ENCODE results near the gene MINDY4.

MINDY4 gene

DNA sequence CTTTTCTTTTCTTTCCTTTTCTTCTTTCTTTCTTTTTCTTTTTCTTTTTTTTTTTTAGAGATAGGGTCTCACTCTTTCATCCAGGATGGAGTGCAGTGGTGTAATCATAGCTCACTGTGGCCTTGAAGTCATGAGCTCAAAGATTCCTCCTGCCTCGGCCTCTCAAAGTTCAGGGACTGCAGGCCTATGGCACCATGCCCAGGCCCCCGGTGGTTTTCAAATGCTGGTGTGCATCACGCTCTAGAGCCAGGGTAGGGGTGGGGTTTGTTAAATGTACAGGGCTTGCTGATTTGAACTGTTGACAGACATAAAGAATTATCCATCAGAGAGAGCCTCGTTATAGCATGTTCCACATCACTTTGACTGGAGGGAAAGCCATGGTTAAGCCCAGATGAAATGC is 5.8 kb downstream of the MINDY4 start:
- no peak for DNase-seq

DNA sequence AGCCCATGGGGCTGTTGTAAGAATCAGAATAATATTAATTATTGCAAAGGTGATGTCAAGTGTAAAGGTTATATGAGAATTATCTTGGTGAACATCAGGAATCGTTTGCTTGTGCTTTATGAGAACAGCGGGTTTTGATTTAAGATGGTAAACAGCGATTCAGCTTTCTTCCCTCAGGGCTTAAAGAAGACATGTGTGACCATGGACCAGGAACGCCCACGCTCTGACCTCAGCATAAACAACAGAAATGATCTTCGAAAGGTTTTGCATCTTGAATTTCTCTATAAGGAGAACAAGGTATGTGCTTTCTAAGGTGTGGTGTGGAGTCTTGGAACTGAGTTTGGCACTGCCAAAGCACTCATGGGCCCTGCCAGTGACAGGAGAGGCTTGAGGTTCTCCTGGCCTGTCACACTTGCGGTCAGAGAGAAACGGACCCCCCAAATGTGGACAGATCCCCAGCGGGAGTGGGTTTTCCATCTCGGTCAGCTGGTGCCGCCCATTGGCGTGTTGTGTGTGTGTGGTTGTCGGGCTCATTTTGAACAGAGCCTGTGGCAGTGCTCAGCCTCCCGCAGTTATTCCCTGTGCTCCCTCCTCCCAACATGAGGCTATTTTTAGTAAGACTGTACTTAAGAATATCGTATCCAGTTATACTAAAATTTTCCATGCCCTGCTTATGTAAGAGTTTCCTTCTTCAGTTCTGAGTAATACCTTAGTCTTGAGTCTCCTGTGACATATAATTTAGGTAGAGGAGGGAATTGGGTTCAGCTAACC is 7.2 kb downstream of the MINDY4 start:
- no peak for DNase-seq

DNA sequence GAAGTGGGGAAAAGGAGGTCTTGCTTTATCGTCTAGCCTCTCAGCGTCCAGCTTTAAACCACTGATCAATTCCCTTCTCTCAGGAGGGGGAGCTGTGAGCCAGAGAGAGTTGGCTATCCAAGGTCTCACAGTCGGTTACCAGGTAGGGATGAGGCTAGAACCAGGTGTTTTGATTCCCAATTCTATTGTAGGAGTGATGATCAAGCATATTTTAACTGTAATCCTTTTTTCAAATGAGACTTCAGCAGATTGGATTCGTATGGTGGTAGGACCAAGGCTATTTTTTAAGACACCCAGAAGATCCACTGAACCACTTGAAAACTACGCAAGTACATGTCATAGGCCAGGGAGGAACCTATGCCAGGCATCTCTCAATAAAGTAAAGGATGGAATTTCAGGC is 8.4 kb downstream of the MINDY4 start:
- no peak for DNase-seq

DNA sequence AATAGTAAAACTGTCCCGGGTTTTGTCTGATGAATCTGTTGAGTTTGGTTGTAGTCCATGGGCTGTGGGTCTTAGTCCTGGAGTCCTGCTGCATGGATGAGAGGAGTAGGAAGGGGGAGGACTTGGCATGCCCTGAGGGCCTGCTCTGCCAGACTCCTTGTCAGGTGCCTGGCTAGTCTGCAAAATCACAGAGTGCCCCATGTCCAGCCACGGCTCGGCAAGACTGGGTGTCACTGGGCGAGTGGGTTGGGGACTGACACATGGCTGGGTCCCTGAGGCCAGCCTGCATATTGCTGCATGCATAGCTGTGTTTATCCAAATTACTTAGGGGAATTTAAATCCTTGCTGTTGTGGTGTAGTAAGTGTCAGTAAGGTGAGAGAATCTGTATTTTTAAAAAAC is 9.7 kb downstream of the MINDY4 start:
- no peak for DNase-seq

DNA sequence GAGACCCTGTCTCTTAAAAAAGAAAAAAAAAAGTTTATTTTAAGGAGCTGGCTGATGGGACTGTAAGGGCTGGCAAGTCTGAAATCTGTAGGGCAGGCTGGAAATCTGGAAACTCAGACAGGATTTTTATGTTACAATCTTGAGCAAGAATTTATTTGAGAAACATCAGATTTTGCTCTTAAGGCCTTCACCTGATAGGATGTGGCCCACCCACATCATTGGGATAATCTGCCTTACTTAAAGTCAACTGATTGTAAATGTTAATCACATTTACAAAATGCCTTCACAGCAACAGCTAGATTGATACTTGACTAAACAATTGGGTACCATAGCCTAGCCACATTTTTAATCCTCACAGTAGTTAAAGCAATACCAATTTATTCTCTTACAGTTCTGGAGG is 11.5 kb downstream of the MINDY4 start:
- DNase-seq = no peak

DNA sequence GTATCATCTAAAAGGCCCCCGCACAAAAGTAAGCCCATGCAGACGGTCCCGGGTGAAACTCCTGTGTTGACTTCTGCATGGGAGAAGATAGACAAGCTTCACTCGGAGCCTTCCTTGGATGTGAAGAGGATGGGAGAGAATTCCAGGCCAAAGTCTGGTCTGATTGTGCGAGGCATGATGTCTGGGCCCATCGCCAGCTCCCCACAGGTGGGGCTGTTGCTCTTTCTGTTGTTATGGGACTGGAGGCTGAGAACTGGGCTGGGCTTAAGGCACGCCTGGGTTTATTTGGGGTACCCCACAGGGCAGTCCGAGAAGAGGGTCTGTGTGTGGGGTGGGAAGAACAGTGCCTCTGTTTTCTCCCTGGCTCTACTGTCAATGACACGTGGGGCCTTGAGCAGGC is 14.6 kb downstream of the MINDY4 start:
- DNase-seq = no peak

DNA sequence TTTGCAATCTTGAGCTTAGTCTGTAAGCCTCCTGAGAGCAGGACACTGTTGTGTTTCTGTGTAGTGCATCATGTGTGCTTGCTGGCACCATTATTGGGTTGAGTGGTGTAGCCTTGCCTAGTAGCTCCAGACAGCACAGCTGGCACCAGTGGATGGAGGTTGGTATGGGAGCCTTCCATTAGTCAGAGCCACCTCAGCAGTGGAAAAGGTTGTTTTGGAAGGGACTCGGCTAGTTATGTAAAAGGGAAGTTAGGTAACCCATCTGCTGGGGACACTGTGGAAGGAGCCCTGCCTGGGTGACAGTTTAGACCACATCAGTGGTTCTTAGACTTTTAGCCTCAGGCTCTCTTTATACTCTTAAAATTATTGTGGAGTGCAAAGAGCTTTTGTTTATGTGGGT is 16.3 kb downstream of the MINDY4 start:
- no peak for DNase-seq

DNA sequence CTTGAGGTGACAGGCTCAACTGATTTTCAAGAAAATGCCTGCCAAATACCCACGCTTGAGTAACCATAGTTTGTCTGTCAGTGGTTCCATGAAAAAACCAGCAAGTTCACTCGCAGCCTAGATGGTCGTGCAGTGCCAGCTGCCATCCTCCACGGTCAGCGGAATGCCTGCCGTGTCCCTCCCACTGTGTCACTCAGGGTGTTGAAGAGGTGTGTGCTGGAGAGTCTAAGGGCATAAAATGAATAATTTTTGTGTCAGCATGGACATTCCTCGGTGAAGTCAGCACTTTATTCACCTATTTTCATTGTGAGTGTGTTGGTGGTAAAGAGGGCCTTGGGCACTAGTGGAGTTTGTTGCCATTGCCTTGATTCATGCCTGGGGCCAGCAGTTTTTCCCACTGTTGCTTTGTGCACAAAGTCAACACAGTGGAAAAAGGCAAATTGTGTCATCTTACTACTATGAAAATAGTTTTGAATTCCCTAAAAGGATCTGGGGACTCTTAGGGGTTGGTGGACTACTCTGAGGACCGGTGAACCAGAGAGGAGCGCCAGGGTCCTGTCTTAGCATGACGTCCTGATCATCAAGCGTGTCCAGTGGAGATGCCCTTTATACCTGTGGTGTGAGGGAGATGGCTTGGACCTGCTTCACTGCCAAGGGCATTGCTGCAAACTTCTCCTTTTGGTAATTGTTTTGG is 17.6 kb downstream of the MINDY4 start:
- DNase-seq = no peak

DNA sequence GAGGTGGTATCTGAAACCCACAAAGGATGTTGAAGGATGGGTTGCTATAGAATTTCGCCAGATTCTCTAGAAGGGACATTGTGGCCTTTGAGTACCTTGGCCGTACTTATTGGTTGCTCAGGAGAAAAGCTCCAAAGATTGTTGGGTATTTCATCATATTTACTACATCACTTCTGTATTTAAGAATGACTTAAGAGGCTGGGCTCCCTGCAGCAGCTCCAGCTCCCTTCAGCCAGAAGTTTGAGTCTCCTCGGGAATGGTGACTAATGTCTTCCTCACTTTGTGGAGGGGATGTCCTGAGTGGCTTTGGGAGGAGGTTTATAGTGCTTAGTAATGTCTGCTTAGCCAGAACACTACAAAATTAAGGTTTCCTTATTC is 18.1 kb downstream of the MINDY4 start:
- DNase-seq = no peak

DNA sequence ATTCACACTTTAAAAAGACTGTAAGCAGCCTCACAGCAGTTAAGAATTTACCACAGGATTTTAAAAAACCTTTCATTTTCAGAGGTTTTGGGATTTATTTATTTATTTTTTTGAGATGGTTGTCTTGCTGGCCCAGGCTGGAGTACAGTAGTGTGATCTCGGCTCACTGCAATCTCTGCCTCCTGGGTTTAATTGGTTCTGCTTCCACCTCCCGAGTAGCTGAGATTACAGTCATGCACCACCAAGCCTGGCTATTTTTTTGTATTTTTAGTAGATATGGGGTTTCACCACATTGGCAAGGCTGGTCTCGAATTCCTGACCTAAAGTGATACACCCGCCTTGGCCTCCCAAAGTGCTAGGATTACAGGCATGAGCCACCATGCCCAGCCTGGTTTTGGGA is 19.1 kb downstream of the MINDY4 start:
- DNase-seq = no peak

DNA sequence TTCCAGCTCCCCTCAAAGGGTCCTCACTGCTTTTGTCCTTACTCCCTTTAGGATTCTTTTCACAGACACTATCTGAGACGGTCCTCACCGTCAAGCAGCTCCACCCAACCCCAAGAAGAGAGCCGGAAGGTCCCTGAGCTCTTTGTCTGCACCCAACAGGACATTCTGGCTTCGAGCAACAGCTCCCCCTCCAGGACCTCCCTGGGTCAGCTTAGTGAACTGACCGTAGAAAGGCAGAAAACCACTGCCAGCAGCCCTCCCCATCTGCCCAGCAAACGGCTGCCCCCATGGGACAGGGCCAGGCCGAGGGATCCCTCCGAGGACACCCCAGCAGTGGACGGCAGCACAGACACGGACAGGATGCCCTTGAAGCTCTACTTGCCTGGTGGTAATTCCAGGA is 19.9 kb downstream of the MINDY4 start:
- no peak for DNase-seq

DNA sequence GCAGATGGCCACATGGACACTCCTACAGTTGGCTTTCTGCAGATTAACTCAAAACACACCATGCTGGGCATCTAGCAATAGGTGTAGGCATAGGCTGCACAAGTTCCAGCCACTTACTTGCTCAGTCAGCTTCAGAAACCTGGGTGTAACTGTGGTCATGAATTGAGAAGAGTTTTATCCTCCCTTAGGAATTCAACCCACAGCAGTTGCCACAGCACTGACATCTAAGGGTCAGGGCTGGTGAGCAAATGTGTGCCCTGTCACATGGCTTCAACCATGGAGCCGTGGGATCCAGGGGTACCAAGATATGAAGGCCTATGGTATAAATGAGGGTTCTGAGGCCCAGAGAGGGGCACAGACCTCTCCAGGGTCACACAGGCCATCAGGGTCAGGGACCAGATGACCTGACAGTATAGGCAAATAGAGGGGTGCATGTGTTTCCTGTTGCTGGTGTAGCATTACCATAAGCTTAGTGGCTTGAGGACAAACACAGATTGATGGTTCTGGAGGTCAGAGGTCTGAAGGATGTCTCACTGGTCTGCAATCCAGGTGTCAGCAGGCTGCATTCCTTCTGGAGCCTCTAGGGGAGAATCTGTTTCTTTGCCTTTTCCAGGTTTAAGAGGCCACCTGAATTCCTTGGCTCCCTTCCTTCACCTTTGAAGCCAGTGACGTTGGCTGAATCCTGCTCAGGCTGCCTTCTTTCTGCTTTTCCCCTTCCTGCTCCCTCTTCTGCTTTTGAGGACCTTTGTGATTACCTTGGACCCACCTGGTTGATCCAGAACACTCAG is 24.1 kb downstream of the MINDY4 start:
- no peak for DNase-seq

DNA sequence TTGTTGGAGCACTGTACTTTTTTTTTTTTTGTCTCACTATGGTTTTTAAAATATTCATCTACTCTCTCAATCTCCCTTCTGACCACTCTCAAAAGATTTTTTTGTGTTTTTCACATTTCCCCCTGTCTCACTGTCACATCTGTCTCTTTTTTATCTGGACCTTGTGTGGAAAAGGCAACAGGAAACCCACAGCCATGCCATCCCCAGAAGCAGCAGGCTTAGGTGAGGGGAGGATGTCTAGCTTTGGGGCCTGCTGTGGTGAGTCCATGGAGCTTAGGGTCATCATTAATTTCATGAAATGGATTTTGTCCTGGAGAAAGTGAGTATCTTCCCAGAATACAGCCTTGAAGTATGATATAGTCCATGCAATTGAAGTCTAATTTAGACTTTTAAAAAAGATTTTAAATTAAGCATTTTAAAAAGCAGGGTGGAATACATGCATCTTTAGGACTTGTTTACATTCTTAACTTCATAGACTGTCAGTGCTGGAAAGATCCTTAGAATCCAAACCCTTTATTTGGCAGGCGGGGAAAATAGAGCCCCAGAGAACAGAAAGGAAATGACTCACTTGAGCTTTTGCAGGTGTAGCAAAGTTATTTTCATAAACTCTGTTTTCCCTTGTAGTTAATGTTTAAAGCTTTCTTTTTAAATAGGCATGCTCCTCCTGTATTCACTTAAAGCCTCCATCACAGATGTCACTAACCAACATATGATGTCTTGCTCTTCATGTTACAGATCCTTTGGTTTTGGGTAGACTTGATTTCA is 25.1 kb downstream of the MINDY4 start:
- no peak for DNase-seq

DNA sequence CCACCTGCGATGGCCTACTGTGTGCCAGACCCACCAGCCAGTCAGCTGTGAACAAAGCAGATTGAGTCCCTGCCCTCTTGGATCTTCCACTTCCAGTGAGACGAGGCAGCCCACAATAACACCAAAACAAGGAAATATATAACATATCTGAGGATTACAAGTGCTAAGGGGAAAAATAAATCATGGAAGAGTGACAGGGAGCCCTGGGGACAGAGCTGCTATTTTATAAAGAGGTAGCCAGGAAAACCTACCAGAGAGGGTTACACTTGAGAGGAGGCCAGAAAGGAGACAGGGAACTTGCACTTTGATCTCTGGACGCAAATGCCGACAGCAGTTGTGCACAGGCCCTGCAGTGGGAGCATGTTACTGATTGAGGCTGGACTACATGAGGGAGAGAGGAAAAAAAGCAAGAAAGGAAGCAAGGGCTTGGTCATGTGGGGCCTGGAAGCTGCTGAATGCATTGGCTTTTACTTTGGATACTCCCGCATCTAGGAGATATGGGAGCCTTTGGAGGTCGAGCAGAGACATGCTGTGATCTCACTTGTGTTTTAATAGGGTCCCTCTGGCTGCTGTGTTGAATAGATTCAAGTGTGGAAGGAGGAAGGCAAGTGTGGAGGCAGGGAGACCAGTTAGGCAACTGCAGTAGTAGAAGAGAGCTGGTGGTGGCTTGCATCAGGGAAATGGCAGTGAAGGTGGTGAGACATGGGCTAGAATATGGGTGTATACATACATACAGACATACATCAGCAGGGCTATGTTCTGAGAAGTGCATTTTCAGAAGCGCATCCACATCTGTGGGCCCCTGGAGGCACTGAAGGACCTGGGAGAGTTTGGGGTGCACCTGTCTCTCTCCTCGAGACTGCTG is 26.2 kb downstream of the MINDY4 start:
- no peak for DNase-seq

DNA sequence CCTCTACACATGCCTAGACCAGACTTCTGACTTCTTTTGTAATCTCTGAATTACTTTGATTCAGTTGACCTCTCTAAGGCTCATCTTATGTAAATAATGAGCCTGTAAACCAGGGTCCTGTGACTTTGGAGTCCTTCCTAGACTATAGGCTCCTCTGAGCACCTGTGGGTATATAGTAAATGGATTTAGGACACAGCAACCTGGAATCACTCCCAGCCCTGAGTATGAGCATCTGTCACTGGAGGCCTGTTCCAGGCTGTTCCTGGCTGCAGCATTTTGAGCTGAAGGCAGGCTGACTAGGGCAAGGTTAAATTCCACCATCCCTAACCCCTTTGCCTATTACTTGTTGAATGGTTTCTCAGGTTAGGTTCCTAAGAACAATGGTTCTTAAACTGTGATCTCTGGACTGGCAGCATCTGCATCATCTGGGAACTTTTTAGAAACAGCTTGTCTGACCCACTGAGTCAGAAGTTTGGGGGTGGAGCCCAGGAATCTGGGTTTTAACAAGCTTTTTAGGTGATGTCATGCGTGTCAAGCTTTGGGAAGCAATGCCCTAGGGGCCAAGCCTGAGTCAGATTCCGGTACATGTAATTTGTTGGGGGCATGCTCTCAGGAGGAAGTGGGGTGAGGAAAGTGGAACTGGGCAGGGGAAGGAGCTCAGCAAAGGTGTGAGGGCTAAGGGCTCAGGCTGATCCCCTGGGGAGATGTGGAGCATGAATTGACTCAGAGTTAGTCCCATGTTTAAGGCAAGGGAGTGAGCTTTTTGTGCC is 28.2 kb downstream of the MINDY4 start:
- no peak for DNase-seq

DNA sequence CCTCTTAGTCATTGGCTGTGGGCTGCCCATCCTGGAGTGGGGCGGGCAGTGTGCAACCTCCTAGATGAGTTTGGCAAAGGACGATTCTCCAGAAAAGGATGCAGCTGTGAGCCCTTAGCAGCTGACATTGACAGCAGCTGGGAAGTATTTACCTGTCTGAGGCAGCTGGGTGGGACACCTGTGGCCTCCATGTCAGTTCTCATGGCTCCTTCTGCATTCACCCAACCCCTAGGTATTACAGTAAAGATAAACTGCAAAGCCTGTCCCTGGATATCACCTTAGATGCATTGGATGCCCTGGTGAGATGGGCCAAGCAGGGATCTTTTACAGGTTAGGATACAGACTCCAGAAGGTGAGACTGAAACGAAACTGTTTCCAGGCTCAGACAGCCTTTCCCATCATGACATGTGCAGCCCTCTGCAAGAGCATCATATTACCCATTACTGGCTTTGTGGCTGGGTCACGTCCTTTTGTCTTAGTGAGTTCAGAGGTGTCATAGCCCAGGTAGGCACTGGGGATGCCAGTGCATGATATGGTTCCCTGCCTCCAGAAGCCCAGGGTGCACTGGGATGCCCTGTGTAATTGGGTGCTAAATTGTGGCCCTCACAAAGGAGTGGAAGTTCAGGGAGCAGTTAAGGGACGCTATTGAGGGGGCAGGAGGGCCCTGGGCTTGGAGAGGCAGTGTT is 28.9 kb downstream of the MINDY4 start:
- DNase-seq = no peak

DNA sequence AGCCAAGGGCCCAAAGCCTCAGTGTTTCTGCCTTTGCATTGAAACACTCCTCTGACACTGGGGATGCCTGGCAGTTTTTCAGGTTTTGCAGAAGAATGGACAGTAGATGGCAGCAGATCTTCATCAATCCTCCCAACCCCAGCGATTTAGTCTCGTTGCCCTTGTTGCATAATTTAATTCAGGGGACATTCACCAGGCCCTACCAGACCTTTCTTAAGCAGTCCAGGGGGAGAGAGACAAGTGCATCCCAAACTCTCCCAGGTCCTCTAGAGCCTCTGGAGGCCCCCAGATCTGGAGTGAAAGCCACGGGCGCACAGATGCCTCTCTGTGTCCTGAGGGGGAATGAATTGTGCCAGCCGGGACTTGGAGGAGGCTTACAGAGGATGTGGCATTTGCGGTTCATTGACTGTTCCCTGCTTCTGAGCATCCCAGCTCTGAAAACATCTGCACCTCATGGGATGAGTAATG is 29.6 kb downstream of the MINDY4 start:
- peak; percentile 45 for DNase-seq

DNA sequence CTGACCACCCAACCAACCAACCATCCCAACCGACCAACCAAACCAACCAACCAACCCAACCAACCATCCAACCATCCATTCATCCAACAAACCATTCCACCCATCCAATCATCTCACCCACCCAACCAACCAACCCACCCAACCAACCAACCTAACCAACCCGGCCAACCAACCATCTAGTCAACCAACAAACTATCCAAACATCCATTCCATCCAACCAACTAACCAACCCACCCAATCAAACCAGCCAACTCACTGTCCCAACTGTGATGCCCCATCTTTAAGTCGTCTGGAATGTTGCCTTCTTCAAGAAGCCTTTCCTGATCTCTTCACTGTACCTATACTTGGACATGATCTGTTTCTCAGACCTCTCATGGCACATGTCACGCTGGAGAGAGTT is 31.6 kb downstream of the MINDY4 start:
- DNase-seq = no peak

DNA sequence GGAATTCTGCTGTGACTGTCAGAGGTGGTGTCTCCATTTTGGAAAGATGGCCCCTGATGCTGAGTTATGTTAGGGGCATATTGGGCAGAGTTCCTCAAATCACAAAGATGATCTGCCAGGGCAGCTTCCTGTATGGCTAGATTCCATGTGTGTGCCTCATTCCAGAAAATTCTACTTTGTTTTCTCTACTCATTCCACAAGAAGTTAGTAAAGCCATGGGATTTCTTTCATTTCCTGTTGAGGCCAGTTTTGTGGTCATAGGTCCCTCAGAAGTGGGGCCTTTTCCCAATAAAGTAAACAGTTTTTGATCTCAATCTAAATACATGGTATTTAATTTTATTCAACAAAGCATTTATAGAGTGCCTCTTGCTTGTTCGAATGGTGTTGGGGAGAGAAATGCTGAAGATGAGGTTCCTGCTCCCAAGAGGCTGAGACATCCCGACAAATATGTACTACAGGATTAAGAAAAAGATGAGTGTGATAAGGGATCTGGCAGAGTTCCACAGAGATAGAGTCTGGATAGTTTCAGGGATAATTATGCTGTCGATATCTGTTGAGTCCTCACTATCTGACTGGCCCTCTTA is 33.0 kb downstream of the MINDY4 start:
- DNase-seq = no peak

DNA sequence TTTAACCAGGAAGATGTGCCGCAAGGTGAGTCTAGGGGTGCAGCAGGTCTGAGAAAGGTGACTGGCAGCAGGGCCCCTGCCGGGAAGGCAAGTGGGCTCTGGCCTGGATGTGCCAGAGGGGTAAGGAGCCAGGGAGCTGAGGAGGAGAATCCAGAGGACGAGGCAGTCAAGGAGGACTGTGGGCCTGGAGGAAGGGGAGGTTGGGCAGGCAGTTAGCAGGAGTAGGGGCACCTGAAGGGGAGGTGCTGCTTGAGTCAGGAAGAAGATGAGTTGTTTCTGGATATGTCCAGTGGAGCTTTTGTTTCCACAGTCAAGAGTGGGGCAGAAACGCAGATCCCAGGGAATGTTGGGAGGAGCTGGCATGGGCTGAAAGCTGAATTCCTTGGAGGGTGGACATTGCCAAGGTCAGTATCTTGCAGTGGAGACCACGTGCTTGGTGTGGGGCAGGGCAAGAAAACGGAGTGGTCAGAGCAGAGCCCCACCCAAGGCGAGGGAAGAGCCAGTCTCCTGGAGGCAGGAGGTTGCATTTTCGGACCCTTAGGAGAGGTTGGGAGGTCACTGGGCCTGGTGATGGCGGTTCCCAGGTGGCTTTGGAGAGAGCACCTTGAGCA is 34.0 kb downstream of the MINDY4 start:
- no peak for DNase-seq

Data from NCI-H748 treated with DMSO at 0.1 percent for 48 hours (cell line).